Endothelial cell of umbilical vein (primary cell): Measurements from ENCODE around the gene JAG2.

ENCODE experiments used
- EZH2 ChIP-seq: IDR thresholded peaks from 2 replicates; pipeline ENCODE4 v1.6.1; 2012; ENCODE audit warnings: borderline replicate concordance, low read depth, mild to moderate bottlenecking, moderate library complexity, low read length, inconsistent platforms; ENCODE audit not compliant: severe bottlenecking
- GATA2 ChIP-seq: IDR thresholded peaks from 2 replicates; pipeline ENCODE4 v1.7.0; 2011; ENCODE audit warnings: low read depth, mild to moderate bottlenecking, moderate library complexity, mixed read lengths, low read length; ENCODE audit not compliant: insufficient read length, insufficient read depth
- POLR2AphosphoS5 ChIP-seq: IDR thresholded peaks from 2 replicates; pipeline ENCODE4 v1.6.1; 2012; ENCODE audit warnings: low read depth, mild to moderate bottlenecking, control low read depth, low read length, moderate library complexity; ENCODE audit not compliant: insufficient read depth
- TF ChIP-seq, protein P1 (sequence below), 2 donors: IDR thresholded peaks; 1 replicate in 1 of 2; 2 replicates in 1 of 2; pipeline ENCODE4 v1.5.1; 2011; ENCODE audit warnings: low read length in 2 of 2, mild to moderate bottlenecking in 2 of 2, moderate library complexity in 2 of 2, control low read depth in 1 of 2, inconsistent platforms in 1 of 2, low read depth in 1 of 2; ENCODE audit not compliant: insufficient read depth in 1 of 2; ENCODE audit errors: extremely low read depth in 1 of 2

DNA sequence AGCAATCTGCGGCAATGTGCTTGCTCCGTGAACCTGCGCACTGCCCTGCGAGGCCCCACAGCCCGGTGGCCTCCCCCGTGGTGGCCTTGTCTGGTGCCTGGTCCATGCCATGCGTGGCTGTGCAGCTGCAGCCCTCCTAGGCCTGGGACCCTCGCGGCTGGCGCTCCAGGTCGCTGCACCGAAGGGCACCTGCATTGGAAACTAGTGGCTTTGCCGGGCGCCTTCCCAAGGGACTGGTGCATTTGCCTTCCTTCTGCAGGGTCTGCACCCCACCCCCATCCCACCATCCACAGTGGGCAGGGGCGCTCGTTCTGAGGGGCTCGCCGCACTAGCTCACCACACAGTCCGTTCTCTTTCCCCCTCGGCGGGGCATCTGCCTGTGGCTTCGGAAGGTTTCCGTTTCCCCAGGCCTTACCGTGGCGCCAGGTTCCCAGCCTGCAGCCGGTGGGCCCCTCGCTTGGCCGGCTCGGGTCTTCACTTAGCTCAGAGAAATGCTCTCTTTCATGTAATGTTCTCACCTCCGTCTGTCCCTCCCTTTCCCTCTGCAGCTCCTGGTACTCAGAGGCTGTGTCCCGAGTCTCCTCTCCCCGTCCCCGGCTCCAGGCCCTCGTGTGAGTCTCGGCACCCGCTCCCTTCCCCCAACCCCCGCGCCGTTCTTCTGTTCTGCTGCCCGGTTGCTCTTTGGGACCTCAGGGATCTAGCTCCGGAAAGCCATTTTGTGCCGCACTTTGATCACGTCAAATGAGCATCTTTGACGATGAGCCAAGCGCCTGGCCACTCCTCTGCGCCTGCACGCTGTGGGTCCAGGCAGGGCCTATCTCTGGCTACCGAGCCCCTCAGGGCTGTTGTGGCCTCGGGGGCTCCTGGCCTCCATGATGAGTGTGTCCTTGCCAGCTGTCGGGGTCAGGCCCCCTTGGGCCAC lies 31.9 kb downstream of the JAG2 start:
- TF ChIP-seq POLR2AphosphoS5 (no peak), EZH2 (no peak), GATA2 (no peak)
- TF ChIP-seq, protein P1, sequence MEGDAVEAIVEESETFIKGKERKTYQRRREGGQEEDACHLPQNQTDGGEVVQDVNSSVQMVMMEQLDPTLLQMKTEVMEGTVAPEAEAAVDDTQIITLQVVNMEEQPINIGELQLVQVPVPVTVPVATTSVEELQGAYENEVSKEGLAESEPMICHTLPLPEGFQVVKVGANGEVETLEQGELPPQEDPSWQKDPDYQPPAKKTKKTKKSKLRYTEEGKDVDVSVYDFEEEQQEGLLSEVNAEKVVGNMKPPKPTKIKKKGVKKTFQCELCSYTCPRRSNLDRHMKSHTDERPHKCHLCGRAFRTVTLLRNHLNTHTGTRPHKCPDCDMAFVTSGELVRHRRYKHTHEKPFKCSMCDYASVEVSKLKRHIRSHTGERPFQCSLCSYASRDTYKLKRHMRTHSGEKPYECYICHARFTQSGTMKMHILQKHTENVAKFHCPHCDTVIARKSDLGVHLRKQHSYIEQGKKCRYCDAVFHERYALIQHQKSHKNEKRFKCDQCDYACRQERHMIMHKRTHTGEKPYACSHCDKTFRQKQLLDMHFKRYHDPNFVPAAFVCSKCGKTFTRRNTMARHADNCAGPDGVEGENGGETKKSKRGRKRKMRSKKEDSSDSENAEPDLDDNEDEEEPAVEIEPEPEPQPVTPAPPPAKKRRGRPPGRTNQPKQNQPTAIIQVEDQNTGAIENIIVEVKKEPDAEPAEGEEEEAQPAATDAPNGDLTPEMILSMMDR (IDR thresholded peaks at IDR 0.05; ENCODE audit: extremely low read depth in 1 of 2, insufficient read depth in 1 of 2, low read depth in 1 of 2, low read length in 2 of 2), result no peak
